ENCODE data around the gene LRBA. TPM values are rescaled to one million over a fixed set of nuclear protein-coding genes. Genes with fewer than 3 reads are reported as not detected.

The LRBA gene
- total and polyA plus RNA-seq, 4 donors, result 8.2 to 69.8 (median 32.8) TPM

DNA sequence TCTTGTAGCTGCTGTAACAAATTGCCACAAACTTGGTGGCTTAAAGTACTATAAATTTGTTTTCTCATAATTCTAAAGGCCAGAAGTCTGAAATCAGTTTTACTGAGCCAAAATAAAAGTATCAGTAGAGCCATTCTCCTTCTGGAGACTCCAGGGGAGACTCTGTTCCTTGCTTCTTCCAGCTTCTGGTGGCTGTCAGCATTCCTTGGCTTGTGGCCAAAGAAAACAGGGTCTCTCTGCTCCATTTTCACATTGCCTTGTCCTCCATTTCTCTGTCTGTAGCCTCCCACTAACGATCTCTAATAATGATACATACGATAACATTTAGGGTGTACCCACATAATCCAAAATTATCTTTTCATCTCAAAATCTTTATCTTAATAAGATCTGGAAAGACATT, 232.8 kb downstream of the LRBA start:
- 92% methylated on average over 2 of the region's 2 CpGs for WGBS
- no peak for DNase-seq (ENCODE audit: low spot score)
- no peak overlapping the region for H3K4me3 ChIP-seq (ENCODE audit: low read depth in 1 of 3, low read length in 3 of 3)

DNA sequence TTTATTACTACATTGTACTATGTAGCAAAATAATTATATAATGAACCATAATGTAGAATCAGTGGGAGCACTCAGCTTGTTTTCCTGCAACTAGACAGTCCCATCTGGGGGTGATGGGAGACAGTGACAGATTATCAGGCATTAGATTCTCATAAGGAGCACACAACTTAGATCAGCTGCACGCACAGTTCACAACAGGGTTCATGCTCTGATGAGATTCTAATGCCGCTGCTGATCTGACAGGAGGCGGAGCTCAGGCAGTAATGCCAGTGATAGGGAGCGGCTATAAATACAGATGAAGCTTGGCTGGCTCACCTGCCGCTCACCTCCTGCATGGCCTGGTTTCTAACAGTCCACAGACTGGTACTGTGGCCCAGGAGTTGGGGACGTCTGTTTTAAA, 233.9 kb downstream of the LRBA start:
- WGBS, result 98% methylated on average over 6 of the region's 6 CpGs
- DNase-seq (ENCODE audit: low spot score), result no peak
- TF ChIP-seq, protein P1, sequence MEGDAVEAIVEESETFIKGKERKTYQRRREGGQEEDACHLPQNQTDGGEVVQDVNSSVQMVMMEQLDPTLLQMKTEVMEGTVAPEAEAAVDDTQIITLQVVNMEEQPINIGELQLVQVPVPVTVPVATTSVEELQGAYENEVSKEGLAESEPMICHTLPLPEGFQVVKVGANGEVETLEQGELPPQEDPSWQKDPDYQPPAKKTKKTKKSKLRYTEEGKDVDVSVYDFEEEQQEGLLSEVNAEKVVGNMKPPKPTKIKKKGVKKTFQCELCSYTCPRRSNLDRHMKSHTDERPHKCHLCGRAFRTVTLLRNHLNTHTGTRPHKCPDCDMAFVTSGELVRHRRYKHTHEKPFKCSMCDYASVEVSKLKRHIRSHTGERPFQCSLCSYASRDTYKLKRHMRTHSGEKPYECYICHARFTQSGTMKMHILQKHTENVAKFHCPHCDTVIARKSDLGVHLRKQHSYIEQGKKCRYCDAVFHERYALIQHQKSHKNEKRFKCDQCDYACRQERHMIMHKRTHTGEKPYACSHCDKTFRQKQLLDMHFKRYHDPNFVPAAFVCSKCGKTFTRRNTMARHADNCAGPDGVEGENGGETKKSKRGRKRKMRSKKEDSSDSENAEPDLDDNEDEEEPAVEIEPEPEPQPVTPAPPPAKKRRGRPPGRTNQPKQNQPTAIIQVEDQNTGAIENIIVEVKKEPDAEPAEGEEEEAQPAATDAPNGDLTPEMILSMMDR (IDR thresholded peaks at IDR 0.05; ENCODE audit: low read depth, low read length, missing input control), result no peak
- TF ChIP-seq, protein P2, sequence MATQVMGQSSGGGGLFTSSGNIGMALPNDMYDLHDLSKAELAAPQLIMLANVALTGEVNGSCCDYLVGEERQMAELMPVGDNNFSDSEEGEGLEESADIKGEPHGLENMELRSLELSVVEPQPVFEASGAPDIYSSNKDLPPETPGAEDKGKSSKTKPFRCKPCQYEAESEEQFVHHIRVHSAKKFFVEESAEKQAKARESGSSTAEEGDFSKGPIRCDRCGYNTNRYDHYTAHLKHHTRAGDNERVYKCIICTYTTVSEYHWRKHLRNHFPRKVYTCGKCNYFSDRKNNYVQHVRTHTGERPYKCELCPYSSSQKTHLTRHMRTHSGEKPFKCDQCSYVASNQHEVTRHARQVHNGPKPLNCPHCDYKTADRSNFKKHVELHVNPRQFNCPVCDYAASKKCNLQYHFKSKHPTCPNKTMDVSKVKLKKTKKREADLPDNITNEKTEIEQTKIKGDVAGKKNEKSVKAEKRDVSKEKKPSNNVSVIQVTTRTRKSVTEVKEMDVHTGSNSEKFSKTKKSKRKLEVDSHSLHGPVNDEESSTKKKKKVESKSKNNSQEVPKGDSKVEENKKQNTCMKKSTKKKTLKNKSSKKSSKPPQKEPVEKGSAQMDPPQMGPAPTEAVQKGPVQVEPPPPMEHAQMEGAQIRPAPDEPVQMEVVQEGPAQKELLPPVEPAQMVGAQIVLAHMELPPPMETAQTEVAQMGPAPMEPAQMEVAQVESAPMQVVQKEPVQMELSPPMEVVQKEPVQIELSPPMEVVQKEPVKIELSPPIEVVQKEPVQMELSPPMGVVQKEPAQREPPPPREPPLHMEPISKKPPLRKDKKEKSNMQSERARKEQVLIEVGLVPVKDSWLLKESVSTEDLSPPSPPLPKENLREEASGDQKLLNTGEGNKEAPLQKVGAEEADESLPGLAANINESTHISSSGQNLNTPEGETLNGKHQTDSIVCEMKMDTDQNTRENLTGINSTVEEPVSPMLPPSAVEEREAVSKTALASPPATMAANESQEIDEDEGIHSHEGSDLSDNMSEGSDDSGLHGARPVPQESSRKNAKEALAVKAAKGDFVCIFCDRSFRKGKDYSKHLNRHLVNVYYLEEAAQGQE (IDR thresholded peaks at IDR 0.05), result no peak
- no peak for TF ChIP-seq HNF4G (IDR thresholded peaks at IDR 0.05)

More for the DNA sequence above, 232.8 kb downstream of the LRBA start:
- H3K36me3 ChIP-seq (ENCODE audit: control insufficient read depth in 4 of 4, insufficient read depth in 3 of 4, low read depth in 1 of 4, low read length in 3 of 4), result no peaks in the 10 kb centered on the region
- no peaks in the 10 kb centered on the region for H3K27me3 ChIP-seq (ENCODE audit: control insufficient read depth in 4 of 4, insufficient read depth in 4 of 4, low read length in 3 of 4)
- no peaks in the 10 kb centered on the region for H3K9me3 ChIP-seq (ENCODE audit: control insufficient read depth in 4 of 4, low read length in 3 of 4)
- no peak overlapping the region for H3K27ac ChIP-seq (ENCODE audit: low read depth in 1 of 2, low read length in 2 of 2)
- no peaks in the 10 kb centered on the region for H3K4me1 ChIP-seq (ENCODE audit: control insufficient read depth in 4 of 4, insufficient read depth in 4 of 4, low read length in 3 of 4)
- no peak overlapping the region for H3K9ac ChIP-seq (ENCODE audit: low read depth in 1 of 2, low read length in 2 of 2)
- TF ChIP-seq GABPA (IDR thresholded peaks at IDR 0.05 in 1 of 2, conservative IDR thresholded peaks at IDR 0.05 in 1 of 2) (no peak), NR2F2 (IDR thresholded peaks at IDR 0.05) (no peak), FOXA1 (IDR thresholded peaks at IDR 0.05) (no peak), HNF4G (IDR thresholded peaks at IDR 0.05) (no peak), TAF1 (conservative IDR thresholded peaks at IDR 0.05) (no peak), RAD21 (IDR thresholded peaks at IDR 0.05) (no peak), EGR1 (IDR thresholded peaks at IDR 0.05; ENCODE audit: low read depth in 2 of 2) (no peak), HNF4A (conservative IDR thresholded peaks at IDR 0.05) (no peak), SP1 (IDR thresholded peaks at IDR 0.05) (no peak), JUND (IDR thresholded peaks at IDR 0.05) (no peak), YY1 (IDR thresholded peaks at IDR 0.05) (no peak)
- TF ChIP-seq, protein P1 (IDR thresholded peaks at IDR 0.05; ENCODE audit: low read depth, low read length, missing input control), result no peak
- TF ChIP-seq, protein P3, sequence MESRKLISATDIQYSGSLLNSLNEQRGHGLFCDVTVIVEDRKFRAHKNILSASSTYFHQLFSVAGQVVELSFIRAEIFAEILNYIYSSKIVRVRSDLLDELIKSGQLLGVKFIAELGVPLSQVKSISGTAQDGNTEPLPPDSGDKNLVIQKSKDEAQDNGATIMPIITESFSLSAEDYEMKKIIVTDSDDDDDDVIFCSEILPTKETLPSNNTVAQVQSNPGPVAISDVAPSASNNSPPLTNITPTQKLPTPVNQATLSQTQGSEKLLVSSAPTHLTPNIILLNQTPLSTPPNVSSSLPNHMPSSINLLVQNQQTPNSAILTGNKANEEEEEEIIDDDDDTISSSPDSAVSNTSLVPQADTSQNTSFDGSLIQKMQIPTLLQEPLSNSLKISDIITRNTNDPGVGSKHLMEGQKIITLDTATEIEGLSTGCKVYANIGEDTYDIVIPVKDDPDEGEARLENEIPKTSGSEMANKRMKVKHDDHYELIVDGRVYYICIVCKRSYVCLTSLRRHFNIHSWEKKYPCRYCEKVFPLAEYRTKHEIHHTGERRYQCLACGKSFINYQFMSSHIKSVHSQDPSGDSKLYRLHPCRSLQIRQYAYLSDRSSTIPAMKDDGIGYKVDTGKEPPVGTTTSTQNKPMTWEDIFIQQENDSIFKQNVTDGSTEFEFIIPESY (IDR thresholded peaks at IDR 0.05), result no peak
- TF ChIP-seq, protein P4, sequence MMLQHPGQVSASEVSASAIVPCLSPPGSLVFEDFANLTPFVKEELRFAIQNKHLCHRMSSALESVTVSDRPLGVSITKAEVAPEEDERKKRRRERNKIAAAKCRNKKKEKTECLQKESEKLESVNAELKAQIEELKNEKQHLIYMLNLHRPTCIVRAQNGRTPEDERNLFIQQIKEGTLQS (IDR thresholded peaks at IDR 0.05), result no peak
- TF ChIP-seq, protein P5, sequence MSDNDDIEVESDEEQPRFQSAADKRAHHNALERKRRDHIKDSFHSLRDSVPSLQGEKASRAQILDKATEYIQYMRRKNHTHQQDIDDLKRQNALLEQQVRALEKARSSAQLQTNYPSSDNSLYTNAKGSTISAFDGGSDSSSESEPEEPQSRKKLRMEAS (IDR thresholded peaks at IDR 0.05), result no peak
- TF ChIP-seq, protein P2 (IDR thresholded peaks at IDR 0.05), result no peak

More for the DNA sequence above, 233.9 kb downstream of the LRBA start:
- Histone ChIP-seq H3K9ac (ENCODE audit: low read depth in 1 of 2, low read length in 2 of 2) (no peak overlapping the region), H3K9me3 (ENCODE audit: control insufficient read depth in 4 of 4, low read length in 3 of 4) (no peaks in the 10 kb centered on the region), H3K27me3 (ENCODE audit: control insufficient read depth in 4 of 4, insufficient read depth in 4 of 4, low read length in 3 of 4) (no peaks in the 10 kb centered on the region), H3K36me3 (ENCODE audit: control insufficient read depth in 4 of 4, insufficient read depth in 3 of 4, low read depth in 1 of 4, low read length in 3 of 4) (no peaks in the 10 kb centered on the region), H3K4me3 (ENCODE audit: low read depth in 1 of 3, low read length in 3 of 3) (no peak overlapping the region), H3K4me1 (ENCODE audit: control insufficient read depth in 4 of 4, insufficient read depth in 4 of 4, low read length in 3 of 4) (no peaks in the 10 kb centered on the region), H3K27ac (ENCODE audit: low read depth in 1 of 2, low read length in 2 of 2) (no peak overlapping the region)

Measured in liver (tissue), 9 donors.